Ramos (cell line): ENCODE data around the gene MCMBP.

ENCODE experiments used
- in situ Hi-C: fragments of 300-500 bp; cut with MboI; formaldehyde crosslinking; loops from one replicate; pipeline ENCODE4 v1.14.3; 2022; ENCODE audit warnings: low sequenced_read_pairs; ENCODE audit not compliant: unreplicated experiment

The MCMBP gene

DNA sequence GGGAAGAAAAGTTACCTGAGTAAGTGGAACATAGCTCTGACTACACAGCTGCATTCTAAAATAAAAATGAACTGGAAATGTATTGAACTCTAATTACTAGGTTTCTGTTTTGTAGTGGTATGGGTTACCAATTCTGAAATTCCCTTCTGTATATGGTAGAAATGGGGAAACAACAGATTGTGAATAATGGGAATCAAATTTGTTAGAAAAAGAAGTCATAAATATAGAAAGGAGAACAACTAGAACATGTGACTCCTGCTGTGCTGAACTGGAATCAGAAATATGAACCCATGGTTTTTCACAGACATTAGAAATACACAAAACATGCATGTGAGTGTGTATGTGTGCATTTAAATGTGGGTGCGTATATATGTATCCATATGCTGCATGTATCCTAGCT, 27.0 kb downstream of the MCMBP start:
- in situ Hi-C loops, result no loop called here

DNA sequence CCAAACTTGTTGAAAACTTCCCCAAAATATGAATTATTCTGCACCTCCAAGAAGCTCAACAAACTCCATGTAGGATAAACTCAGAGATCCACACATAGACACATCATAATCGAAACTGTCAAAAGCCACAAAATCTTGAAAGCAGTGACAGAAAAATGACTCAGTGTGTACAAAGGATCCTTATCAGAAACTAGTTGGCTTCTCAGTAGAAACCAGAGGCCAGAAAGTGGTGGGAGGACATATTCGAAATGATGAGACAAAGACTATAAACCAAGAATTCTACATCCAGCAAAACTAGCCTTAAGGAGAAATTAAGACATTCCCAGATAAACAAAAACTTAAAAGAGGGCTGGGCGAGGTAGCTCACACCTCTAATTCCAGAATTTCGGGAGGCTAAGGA, 38.5 kb downstream of the MCMBP start:
- in situ Hi-C loops, result no loop called here

DNA sequence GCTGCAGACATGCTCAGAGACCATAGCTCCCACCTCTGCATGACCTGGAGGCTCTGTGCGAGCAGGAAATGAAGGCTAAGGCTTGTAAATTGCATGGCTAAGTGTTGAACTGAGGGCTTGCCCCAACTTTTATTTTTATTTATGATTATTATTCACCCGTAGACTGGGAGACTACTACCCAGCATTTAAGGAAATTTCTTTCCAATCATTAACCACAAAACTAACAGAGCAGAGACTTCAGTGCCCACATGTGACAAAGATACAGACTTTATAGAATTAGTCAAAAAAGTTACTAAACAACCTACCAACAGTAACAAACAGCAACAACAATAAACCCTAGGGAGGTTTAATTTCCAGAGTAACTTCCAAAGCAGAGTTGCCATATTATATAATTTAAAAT, 39.7 kb downstream of the MCMBP start:
- in situ Hi-C loops, result no loop called here

DNA sequence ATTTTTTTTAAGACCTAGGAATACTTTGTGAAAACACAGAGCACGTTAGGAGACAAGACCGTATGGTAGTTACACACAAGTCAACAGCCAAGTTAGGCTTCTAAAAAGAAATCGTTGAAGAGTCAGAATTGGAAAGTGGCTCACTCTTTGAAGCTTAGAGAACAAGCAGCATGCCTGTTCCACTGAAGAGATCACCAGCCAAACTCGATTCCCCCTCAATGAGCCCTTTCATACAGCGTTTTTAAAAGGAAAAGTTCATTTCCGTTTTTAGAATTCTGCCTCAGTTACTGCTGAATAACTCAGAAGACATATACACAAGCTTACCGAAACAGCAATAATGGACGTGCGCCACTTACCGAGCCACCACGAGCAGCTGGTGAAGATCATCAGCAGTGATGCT, 41.0 kb downstream of the MCMBP start:
- in situ Hi-C loops, result no loop called here

- in situ Hi-C loops, result no loop called here
Measured at GRCh38 chr10:119830851-119831250, 41.8 kb downstream of the MCMBP start.

DNA sequence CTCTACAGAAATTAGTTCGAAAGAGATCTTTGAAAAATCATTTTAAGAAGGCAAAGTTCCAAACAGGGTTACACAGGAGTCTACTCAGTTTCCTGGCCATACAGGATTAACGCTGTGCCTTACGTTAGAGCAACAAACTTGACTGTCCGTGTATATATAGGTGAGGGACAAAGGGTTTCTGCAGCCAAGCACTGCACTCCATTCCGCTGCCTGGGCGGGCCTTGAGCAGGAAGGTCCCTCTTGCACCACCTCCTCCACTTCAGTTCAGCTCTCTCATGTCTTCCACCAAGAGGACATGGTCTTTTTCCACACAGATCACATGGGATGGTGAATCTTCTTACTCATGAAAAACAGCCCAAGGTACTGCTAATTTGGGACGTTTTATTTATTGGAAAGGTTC, 43.2 kb downstream of the MCMBP start:
- in situ Hi-C loops, result no loop called here

- in situ Hi-C loops, result no loop called here
Measured at GRCh38 chr10:119827430-119827829, 45.2 kb downstream of the MCMBP start.

DNA sequence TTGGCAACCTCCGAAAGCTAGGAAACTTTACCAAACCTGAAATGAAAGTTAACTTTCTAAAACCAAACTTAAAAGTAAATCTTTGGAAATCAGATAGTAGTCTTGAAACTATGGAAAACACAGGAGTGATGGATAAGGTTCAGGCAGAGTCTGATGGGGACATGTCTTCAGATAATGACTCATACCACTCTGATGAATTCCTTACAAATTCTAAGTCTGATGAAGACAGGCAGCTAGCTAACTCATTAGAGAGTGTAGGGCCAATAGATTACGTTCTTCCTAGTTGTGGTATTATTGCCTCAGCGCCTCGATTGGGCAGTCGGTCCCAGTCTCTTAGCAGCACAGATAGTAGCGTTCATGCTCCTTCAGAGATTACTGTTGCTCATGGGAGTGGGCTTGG, 45.9 kb downstream of the MCMBP start:
- in situ Hi-C loops, result no loop called here

DNA sequence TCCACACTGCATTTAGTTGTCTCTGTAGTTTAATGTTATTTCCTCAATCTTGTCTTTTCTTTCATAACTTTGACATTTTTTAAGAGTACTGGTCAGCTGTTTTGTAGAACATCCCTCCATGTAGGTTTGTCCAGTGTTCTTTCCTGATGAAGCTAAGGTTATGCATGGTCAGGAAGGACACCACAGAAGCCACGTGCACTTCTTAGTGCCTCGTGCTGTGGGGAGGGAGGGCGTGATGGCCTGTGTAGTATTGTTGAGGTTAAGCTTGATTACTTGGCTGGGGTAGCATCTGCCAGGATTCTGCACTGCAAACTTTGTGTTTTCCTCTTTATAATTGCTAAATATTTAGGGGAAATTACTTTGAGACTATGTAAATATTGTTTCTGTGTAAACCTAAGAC, 48.3 kb downstream of the MCMBP start:
- in situ Hi-C loops, result no loop called here

DNA sequence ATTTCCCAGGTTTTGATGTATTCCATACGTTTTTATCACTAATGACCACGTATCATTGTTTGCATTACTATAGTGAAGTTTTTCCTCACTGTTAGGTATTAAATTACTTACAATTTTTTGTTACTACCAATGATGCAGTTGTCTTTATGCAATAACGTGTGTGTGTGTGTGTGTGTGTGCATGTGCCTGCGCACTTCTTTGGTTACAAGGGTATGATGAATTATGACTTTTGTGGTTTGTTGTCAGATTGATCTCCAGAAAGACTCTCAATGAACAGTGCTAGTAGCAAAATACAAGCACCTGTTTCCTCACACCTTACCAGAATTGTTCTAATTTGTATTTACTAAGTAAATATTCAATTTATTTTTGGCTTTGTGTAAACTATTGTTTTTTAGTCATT, 51.5 kb downstream of the MCMBP start:
- in situ Hi-C loops, result no loop called here

DNA sequence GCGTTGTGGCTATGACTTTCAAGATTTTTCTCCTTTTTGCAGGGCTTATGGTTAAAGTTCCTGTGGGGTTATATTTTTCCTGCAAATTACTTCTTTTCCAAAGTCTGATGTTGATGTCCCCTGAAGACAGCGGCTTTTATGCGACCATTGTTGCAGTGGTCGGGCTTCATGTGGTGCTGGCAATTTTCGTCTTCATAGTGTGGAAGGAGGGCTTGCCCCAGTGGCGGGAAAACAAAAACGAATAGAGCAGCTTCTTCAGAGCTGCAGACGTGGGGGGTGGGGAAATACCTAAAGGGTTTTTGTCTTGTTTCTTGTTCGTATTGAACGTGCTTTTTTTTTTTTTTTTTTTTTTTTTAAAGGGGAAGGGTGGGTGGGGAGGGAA, 53.8 kb downstream of the MCMBP start:
- in situ Hi-C loops, result no loop called here

- in situ Hi-C loops, result no loop called here
Measured at GRCh38 chr10:119817991-119818888, 54.4 kb downstream of the MCMBP start.

DNA sequence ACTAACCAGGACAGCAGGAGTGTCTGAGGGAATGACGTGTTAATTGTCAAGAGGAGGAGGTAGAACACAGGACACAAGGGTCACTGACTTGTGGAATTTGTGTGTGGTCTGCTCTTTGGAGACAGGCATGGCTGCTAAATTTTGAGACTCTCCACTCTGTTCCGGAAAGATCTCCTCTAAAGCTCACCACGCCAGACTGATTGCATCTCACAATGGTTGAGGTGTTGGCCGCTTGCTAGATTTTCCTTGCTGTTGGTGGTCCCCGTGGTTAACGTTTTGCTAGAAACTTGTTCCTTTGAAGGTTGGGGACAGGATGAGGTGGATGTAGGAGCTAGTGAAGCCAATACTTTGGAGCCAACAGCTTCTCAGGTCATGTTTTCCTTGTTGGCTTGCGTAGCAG, 57.0 kb downstream of the MCMBP start:
- in situ Hi-C loops, result no loop called here

GRCh38 chr10:119812684-119813083, 60.0 kb downstream of the MCMBP start:
- in situ Hi-C loops, result no loop called here

- in situ Hi-C loops, result no loop called here
Measured at GRCh38 chr10:119811122-119811521, 61.5 kb downstream of the MCMBP start.

GRCh38 chr10:119807960-119808697, 64.5 kb downstream of the MCMBP start:
- in situ Hi-C loops, result no loop called here

DNA sequence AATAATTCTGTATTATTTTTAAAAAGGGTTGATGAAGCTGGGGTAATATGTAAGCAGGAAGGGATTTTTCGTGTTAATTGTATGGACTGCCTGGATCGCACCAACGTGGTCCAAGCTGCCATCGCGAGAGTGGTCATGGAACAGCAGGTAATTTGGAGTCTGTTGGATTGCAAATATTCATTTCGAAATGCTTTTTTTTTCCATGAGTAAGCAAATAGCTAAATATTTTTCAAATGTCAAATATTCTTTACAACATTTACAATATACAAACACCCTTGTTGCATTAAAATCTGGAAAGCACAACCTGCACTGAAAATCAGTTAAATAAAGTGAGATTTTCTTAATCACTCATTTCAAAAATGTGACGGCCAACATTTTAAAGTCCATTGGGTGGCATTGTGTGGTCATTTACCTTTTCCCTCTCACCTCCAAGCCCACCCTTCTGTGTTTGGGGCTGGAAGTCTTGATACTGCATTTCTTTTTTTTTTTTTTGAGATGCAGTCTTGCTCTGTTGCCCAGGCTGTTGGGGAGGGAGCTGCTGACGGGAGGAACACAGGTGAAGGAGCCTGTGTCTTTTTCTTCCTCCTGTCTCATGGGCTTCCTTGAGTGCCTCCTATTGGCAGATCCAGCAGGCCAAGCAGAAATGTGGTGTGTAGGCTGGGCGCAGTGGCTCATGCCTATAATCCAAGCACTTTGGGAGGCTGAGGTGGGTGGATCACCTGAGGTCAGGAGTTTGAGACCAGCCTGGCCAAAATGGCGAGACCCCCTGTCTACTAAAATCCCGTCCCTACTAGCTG, 66.1 kb downstream of the MCMBP start:
- in situ Hi-C loops, result no loop called here

DNA sequence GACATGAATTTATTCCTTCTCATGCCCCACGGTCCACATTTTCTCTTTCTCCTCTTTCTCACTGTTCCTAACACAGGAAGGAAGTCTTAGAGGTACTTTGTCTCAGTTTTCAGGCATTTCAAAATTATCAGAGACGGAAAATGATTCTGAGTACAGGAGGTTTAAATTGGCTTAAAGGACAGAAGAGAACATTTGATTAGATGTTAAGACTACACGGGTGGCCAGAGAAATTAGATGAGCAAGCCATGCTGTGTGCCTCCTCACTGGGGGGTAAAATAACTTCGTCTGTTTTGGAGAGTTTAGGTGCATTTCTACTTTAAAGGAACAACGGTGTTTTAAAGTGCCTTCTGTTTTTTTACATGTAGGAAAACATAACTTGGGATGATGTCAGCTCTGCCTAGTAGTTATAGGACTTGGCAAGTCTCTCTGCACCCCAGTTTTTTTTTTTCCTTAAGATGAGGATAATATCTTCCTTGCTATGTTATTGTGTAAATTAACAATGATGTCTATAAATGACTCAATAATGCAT, 66.9 kb downstream of the MCMBP start:
- in situ Hi-C loops, result no loop called here

- in situ Hi-C loops, result no loop called here
Measured at GRCh38 chr10:119803264-119803663, 69.4 kb downstream of the MCMBP start.

DNA sequence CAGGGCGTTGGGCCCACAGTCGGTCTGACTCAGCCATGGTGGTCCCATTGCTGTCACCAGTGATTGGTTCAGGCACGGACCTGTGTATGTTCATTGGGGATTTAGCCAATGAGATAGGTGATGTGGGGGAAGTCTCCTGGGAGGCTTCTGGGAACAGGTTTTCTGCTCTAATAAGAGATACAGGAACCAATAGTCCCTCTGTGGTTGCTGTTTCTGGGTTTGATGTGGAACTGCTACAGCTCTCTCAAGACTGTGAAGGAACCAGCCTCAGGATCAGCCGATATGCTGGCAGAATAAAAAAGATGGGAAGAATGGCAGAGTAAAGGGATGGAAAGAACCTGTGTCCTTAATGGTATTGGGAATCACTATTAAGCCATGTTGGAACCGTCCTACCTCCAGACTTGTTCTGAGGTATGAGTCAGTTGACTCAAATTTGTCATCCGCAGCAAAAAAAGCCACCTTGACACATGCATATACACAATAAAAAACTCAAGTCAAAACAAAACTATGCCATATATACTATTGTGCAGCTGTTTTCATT, 70.6 kb downstream of the MCMBP start:
- in situ Hi-C loops, result no loop called here
